ENCODE results near the gene BAHD1.

GRCh38 chr15:40459391-40460015, 18.8 kb downstream of the BAHD1 start:
- no peak for TF ChIP-seq CTCF (IDR thresholded peaks at IDR 0.05)
- TF ChIP-seq POLR2A (IDR thresholded peaks at IDR 0.05), result no peak
